NCI-H1694 treated with DMSO at 0.1 percent for 48 hours (cell line): ENCODE measurements around the gene TEX9.

ENCODE experiments used
- DNase-seq: peaks from one replicate; lab custom pipeline; 2025; lab: John Stamatoyannopoulos, UW

The TEX9 gene

DNA sequence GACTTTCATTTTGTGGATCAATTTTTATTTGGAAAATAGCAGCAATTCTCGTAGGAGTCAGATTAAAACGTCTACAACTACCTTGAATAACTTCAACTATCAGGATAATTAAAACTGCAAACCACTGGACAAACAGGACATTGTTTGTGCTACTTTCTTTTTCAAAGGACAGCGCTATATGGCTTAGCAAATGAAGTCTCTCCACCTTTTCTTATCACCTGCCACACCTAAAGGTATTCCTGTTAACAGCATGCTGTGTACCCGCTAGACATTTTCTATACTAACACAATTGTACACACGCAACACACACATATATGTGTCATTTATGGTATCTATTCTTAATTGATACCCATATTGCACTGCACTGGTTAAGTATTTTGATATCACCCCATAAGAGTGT lies 80.5 kb downstream of the TEX9 start:
- DNase-seq = no peak

DNA sequence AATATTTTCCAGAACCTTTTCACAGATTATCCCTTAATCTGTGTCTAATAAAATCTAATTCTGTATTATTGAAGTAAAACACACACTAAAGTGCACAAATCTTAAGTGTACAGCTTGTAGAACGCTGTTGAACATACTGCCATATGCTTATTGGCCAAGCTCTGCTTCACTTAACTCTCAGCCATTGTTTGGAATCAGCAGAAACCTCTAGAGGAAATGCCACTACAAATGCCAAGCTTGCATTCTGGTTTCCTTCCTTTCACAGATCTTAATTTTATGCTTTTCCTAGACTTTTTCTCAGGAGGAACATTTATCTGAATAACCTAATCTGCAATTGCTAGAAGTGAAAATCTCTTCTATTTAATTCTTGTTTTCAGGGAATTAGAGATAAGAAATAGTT lies 89.6 kb downstream of the TEX9 start:
- no peak for DNase-seq

DNA sequence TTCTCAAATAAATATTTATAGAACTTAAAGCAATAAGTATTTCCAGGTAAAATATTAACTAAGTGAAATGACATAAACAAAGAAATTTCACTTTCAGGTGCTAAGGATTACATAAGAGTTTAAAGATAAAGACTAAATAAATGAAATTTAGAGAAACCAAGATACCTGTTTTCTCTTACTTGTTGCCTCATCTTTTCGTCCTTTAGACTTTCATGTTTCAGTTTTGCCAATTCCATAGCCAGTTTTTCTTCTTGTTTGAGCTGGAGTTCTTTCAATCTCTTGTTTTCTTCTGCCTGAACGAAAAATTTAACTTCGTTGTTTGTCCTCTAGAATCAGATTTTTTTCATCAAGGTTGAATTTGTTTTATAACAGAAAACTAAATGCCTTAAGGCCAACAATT lies 91.0 kb downstream of the TEX9 start:
- no peak for DNase-seq

DNA sequence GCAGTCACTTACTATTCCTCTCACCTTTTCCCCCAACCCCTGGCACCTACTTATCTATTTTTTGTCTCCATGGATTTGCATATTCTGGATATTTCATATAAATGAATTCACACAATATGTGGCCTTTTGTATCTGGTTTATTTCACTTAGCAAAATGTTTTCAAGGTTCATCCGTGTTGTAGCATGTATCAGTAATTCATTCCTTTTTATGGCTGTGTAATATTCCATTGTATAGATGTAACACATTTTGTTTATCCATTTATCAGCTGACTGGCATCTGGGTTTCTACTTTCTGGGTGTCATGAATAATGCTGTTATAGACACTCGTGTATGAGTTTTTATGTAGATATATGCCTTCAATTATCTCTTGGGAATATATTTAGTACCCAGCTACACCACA lies 93.9 kb downstream of the TEX9 start:
- DNase-seq = no peak

DNA sequence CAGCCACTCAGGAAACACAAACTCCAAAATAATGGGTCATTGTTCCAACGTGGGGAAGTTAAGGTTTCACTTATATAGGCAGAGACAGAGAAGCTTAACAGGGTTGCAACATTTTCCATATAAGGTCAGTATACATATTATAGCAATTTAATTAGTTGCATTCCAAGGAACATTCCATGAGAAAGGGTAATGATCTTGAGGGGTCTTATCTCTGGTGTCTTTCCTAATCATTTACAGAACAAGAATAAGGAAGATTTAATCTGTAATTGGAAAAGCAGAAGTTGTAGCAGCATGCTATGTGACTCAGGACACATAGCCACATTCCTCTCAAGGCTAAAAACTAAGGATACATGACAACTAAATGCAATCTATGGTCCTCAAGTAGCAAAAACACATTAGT lies 94.8 kb downstream of the TEX9 start:
- DNase-seq = no peak

DNA sequence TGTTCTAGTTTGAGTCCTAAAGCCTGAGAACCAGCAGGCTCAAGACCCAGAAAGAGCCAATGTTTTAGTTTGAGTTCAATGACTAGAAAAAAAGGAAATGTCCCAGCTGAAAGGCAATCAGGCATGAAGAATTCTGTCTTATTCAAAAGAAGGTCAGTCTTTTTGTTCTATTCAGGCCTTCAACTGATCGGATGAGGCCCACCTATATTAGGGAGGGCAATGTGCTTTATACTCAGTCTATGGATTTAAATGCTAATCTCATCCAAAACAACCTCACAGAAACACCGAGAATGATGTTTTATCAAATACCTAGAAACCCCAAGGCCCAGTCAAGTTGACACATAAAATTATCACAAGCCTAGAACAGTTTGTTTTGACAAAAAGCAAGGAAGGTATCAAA lies 95.7 kb downstream of the TEX9 start:
- DNase-seq = no peak

DNA sequence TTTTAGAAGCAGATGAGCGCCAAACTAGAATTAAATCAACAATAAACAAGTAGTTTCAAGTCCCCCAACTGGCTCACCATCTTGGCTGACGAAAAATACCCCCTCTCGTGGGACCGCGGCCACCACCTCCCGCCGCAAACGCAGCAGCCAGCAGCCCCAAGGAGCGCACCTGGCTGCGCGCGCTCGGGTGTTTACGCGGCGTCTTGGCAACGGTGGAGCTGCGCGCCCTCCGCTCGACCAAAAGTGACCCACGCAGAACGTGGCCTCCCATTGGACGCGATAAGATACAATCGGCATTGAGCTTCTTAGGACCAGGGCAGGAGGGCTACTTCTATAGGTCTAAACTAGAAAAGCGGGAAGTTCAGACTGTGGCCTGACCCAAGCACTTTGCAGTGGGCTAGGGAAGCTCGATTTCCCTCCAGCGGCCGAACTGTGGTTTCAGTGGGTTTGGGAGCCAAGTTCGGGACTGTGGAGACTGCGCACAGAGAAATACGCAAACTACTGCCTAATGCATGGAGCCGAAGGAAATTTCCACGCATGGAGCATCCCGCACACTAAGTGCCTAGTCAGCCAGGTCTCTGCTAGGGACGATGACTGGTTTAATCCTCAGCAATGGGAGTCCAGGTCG lies 99.8 kb downstream of the TEX9 start, which contains the start of gene MNS1:
MNS1 (minus strand) TSS at position 245 of the 628 bp plus-strand sequence; CDS start at position 80, 165 bp downstream.
- DNase-seq = no peak

DNA sequence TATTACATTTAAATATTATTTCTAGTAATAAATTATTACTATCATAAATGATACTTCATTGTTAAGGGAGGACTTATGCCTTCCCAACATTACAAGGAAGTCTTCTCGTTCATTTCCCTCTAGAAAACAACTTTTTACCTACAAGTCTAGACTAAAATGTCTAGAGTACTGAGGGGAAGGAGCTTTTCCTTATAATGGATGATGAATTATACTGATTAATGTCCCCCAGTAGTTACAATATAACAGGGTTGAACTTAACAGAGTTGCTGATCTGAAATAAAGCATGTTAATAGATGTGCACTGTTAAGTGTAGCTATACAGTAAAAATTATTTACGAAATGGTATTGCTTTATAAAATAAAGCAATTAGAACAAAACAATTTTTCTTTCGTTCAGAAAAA lies 102.4 kb downstream of the TEX9 start:
- DNase-seq = no peak

DNA sequence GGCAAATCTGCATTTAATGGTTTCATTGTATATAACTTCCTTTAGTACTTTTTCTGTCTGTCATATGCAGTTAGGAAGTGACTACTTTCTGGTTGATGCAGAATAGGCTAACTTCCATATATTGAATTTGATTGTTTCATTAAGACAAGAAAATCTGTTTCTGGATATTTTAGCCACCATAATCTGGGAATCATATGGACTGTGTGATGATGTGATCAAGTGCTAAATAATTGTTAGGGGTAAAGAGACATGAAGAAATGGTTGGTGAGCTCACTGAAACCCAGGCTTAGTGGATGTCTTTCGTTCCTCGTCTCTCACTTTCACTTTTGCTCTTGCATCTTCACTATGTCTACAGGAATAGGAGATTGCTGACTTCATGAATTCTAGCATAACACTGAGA lies 103.2 kb downstream of the TEX9 start:
- no peak for DNase-seq

DNA sequence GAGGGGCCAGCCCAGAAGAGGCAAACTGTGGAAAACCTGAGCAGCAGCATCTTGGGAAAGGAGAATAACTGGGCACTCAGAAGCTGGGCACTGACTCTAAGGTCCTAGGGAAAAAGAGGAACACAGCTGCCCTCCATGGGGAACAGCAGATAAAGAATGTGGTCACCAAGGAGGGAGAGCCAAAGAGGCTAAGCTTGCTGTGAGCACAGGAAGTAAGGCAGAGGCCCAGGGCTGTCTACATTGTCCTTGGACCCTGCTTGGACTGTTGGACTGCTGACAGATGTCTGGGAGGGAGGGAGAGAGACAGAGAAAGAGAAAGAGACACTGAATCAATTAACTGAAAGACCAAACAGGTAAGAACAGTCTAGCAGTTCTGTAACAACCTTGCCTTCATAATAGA lies 104.3 kb downstream of the TEX9 start:
- DNase-seq = no peak

DNA sequence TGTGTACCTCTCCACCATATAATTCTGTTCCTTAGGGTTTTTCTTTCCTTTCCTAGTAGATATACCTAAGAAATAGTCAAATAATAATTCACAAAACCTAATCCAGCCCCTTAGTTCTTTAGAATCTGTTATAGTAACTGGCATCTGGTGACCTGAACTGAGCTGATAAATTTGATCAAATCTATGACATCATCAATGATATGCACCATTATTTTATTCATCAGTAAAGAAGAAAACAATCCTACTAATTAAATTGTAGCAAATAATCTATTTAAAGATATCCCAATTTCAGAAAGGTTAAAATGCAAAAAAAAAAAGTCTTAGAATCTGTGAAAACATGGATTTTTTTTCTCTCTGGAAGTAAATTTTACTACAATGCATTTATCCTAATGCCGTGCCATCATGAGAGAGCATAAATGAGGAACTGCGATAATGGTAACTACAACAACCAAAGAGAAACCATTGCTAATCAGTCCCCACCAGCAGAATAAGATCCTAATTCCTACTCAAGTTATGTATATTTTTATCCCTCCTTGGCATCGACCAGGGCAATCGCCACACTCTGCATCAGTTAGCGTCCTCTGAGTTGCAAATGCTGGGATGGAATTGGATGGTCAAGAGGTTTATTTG lies 106.3 kb downstream of the TEX9 start:
- DNase-seq = no peak

DNA sequence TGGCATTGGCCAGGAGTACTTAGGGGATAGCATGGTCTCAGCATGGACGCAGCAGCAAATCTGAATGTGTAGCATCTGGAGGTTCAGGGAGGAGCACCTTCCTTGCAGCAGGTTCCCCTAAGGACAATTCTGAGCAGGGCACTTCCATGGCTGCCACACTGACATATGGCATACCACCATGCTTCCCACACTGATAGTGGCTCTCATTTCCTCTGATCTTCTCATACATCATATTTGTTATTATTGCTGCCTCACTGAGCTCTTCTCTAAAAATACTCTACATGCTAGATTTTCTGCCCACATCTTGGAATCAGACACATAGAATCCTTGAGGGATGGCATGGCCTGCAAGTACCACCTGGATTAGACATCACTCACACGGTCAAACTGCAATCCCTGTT lies 107.1 kb downstream of the TEX9 start:
- no peak for DNase-seq

DNA sequence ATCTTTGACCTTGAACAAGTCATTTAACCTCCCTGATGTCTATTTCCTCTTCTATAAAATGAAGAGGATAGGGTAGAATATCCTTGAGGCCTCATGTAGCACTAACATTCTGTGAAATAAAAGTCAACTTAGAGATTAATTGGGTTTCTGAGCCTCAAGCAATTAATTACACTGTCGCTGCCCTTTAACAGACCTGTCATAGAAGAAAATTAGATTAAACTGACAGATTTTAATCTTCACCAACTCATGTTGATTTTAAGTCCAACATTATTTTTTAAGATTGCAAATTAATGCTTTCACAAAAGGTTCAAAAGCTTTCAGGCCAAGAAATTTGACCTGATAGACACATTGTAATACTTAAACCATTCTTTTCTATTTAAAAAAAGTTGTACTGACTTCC lies 107.8 kb downstream of the TEX9 start:
- DNase-seq = no peak

DNA sequence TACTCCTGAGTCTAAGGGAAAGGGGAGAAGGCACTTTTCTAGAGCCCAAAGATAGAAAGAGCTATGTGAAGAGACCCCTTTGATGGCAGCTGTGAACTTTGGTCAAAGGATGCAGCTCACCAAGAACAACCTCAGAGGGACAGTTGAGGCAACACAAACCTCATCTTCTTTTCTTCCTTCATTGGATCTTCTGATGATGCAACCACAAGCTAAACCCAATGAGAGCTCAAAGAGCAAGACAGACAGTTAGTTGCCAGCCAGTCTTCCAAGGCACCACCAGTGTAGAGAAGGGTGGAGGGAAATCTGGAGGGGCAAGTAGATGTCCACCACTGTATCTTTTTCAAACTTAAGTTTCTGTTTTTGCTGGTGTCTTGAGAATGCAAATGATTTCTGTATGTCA lies 110.1 kb downstream of the TEX9 start:
- no peak for DNase-seq
